ENCODE results near the gene SH2D3A. TPM values are rescaled to one million over a fixed set of nuclear protein-coding genes. Genes with fewer than 3 reads are reported as not detected.

The SH2D3A gene
- total RNA-seq, 1 experiment from 2014 or later, result 17.9 TPM

DNA sequence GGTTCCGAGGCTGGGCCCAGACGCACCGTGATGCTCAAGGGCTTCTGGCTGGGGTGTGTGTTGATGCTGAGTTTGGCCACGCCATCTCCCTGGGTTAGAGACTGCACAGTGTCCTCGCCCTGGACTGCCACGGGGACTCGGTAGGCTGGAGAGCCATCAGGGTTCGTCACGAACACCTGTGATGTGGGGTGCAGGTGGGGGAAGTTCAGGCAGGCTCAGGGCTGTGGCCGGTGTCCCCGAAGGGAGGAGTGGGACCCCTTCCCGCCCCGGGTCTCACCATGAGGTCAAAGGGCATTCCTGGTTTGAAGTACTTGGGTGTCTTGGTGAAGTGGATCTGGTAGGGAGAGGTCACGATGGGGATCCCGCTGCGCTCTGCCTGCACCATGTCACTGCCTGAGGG lies 55.0 kb downstream of the SH2D3A start:
- peaks cover 14 to 35% of the 10 kb centered on the region in 2 experiments for H3K4me1 Mint-ChIP-seq
- Histone ChIP-seq H3K27me3 (ENCODE audit: insufficient read depth, low read length) (no peaks in the 10 kb centered on the region; the same call in 1 of the 2 replicates), H2BK120ac (ENCODE audit: low read depth, low read length, poor library complexity, severe bottlenecking) (no peak overlapping the region), H3K27ac (ENCODE audit: insufficient read length, low read depth, low read length) (no peak overlapping the region), H3K4me2 (ENCODE audit: insufficient read depth, insufficient read length, low read length) (no peak overlapping the region), H3K18ac (ENCODE audit: insufficient read length, low read depth, low read length) (no peak overlapping the region), H4K20me1 (ENCODE audit: control insufficient read depth, insufficient read depth, insufficient read length) (no peaks in the 10 kb centered on the region), H2AFZ (ENCODE audit: low read length) (no peak overlapping the region), H3K79me1 (ENCODE audit: insufficient read depth, low read depth, low read length, poor library complexity, severe bottlenecking) (no peaks in the 10 kb centered on the region), H2BK5ac (ENCODE audit: insufficient read length, low read length) (no peak overlapping the region), H3K4ac (ENCODE audit: low read depth, low read length) (no peak overlapping the region), H2AK5ac (ENCODE audit: insufficient read length, low read length) (no peak overlapping the region), H3K4me1 (ENCODE audit: insufficient read depth, low read length) (no peaks in the 10 kb centered on the region), H4K8ac (replicated peaks; ENCODE audit: insufficient read length, low read depth, low read length) (no peak overlapping the region), H3K79me2 (ENCODE audit: insufficient read depth, low read length) (no peaks in the 10 kb centered on the region), H3K9me3 (ENCODE audit: control insufficient read depth, low read depth, low read length) (no peaks in the 10 kb centered on the region), H2BK20ac (ENCODE audit: low read depth, low read length, poor library complexity, severe bottlenecking) (no peak overlapping the region), H3T11ph (ENCODE audit: low read length) (no peak overlapping the region), H3K9ac (ENCODE audit: extremely low read depth, insufficient read length, low read length) (no peak overlapping the region), H3K23ac (ENCODE audit: insufficient read length, low read depth, low read length) (no peak overlapping the region), H3K56ac (ENCODE audit: insufficient read length, low read depth, low read length) (no peak overlapping the region), H4K5ac (ENCODE audit: insufficient read length, low read depth, low read length) (no peak overlapping the region), H4K91ac (ENCODE audit: insufficient read length, low read depth, low read length) (no peak overlapping the region), H3K23me2 (ENCODE audit: insufficient read length, low read depth, low read length, poor library complexity, severe bottlenecking) (no peaks in the 10 kb centered on the region), H3K14ac (ENCODE audit: insufficient read depth, low read length) (no peak overlapping the region), H2BK15ac (ENCODE audit: low read depth, low read length) (no peak overlapping the region), H2BK12ac (ENCODE audit: insufficient read length, low read depth, low read length) (no peak overlapping the region)
- DNase-seq, result no peak
- no peak overlapping the region for H3K27ac Mint-ChIP-seq
- TF ChIP-seq, protein P1, sequence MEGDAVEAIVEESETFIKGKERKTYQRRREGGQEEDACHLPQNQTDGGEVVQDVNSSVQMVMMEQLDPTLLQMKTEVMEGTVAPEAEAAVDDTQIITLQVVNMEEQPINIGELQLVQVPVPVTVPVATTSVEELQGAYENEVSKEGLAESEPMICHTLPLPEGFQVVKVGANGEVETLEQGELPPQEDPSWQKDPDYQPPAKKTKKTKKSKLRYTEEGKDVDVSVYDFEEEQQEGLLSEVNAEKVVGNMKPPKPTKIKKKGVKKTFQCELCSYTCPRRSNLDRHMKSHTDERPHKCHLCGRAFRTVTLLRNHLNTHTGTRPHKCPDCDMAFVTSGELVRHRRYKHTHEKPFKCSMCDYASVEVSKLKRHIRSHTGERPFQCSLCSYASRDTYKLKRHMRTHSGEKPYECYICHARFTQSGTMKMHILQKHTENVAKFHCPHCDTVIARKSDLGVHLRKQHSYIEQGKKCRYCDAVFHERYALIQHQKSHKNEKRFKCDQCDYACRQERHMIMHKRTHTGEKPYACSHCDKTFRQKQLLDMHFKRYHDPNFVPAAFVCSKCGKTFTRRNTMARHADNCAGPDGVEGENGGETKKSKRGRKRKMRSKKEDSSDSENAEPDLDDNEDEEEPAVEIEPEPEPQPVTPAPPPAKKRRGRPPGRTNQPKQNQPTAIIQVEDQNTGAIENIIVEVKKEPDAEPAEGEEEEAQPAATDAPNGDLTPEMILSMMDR (conservative IDR thresholded peaks at IDR 0.05), result no peak
- no peak overlapping the region for H3K4me3 Mint-ChIP-seq
- peaks cover 3 to 5% of the 10 kb centered on the region in 2 experiments for H3K9me3 Mint-ChIP-seq
- WGBS (ENCODE audit: extremely low coverage, insufficient read length, low lambda C conversion rate), result no CpG with 5 or more reads among the region's 16 CpGs
- H3K36me3 Mint-ChIP-seq (ENCODE audit: insufficient read depth in 1 of 3, low read depth in 3 of 3), result peaks cover 0 to under 1% (median 0%) of the 10 kb centered on the region in 3 experiments; a peak in 2 of 7 replicates
- H3K27me3 Mint-ChIP-seq (ENCODE audit: low read depth), result peaks cover 53% of the 10 kb centered on the region
